Heart left ventricle (tissue), 16 donors: ENCODE measurements around the gene OXTR. TPM values are rescaled to one million over a fixed set of nuclear protein-coding genes. Genes with fewer than 3 reads are reported as not detected.

ENCODE experiments used
- ATAC-seq, 4 donors: fragments of 200-7000 bp; cut with Tn5 transposase; one replicate each; pipeline ENCODE4 v1.9.1; 2020 to 2022; ENCODE audit warnings: moderate library complexity in 4 of 4, mild to moderate bottlenecking in 3 of 4, moderate number of reproducible peaks in 1 of 4
- DNase-seq, 5 donors: peaks; one replicate each; pipeline ENCODE4 v3.0.0-alpha.2; 2020
- H3K27ac ChIP-seq, 12 donors: fragments of 200-600 bp; sonication (generic) in 4 of 12; one replicate each; pipeline versions ENCODE4 v1.5.0 to v1.8.0; 2016 to 2022; ENCODE audit warnings: mild to moderate bottlenecking in 2 of 12
- H3K27me3 ChIP-seq, 9 donors: fragments of 200-600 bp; sonication (generic) in 2 of 9; one replicate each; pipeline versions ENCODE4 v1.5.1 to v1.8.0; 2016 to 2022; ENCODE audit warnings: mild to moderate bottlenecking in 3 of 9
- H3K36me3 ChIP-seq, 9 donors: fragments of 200-600 bp; sonication (generic) in 2 of 9; one replicate each; pipeline versions ENCODE4 v1.5.0 to v1.8.0; 2018 to 2022; ENCODE audit warnings: mild to moderate bottlenecking in 2 of 9
- H3K4me1 ChIP-seq, 12 donors: fragments of 200-600 bp; sonication (generic) in 4 of 12; one replicate each; pipeline versions ENCODE4 v1.5.0 to v1.8.0; 2016 to 2022; ENCODE audit warnings: mild to moderate bottlenecking in 3 of 12
- H3K4me3 ChIP-seq, 12 donors: fragments of 200-600 bp; sonication (generic) in 4 of 12; one replicate each; pipeline versions ENCODE4 v1.5.0 to v1.8.0; 2017 to 2022; ENCODE audit warnings: mild to moderate bottlenecking in 9 of 12, moderate library complexity in 4 of 12
- H3K9me3 ChIP-seq, 12 donors: fragments of 200-600 bp; sonication (generic) in 4 of 12; one replicate each; pipeline versions ENCODE4 v1.5.0 to v1.8.0; 2016 to 2022; ENCODE audit warnings: mild to moderate bottlenecking in 1 of 12
- CTCF ChIP-seq, 12 donors: fragments of 200-600 bp; sonication (generic) in 4 of 12; IDR thresholded peaks; one replicate each; pipeline versions ENCODE4 v1.5.0 to v1.8.0; 2018 to 2022; ENCODE audit warnings: antibody characterized with exemption in 12 of 12, mild to moderate bottlenecking in 5 of 12
- POLR2A ChIP-seq, 2 donors: fragments of 450-650 bp; IDR thresholded peaks; one replicate each; pipeline ENCODE4 v1.6.1; 2017; ENCODE audit warnings: antibody characterized with exemption in 2 of 2, mild to moderate bottlenecking in 2 of 2, moderate library complexity in 2 of 2
- WGBS, 4 donors: extraction: QIAGEN DNeasy Blood & Tissue Kit in 2 of 4; methylation state at CpG; one replicate each; pipeline versions ENCODE4 v1.1.5 to v1.1.7; 2013 to 2018; 5-methylcytosine and 5-hydroxymethylcytosine counted together
- intact Hi-C, 10 donors: fragments of 100-400 bp; cut with DNase I; formaldehyde crosslinking; loops; one replicate each; pipeline versions ENCODE4 v1.11.1 to v1.14.2; 2022
- polyA plus RNA-seq, 2 donors: library from polyadenylated mRNA; stranded (reverse); fragments of 200-250 nt; gene quantifications; one replicate each; pipeline ENCODE4 v1.2.3, GENCODE V29; 2013
- total RNA-seq, 9 donors: library from RNA; depleted of rRNA in 2 of 9; stranded (reverse); fragments of >200 nt in 2 of 9; fragmentation: NEBNext Ultra II Directional in 3 of 9; extraction: Animal tissue kit (Norgen Biotek cat#: 25700) in 3 of 9; gene quantifications; one replicate each; pipeline versions ENCODE4 v1.1.0 to v1.2.4, GENCODE V29; 2016 to 2023
- donor health status: ischemic (EF 13 %, LVEDD 7.1; RV severe dilation, severe dysfunction).
- donor health status: healthy with polysubstance abuse.
- donor health status: DM: no; HTN: yes; CAD: no.
- donor health status: DM: no; HTN: no; CAD: no.
- donor health status: ischemic (EF 25% LVEDD 6.9; RV normal size, moderate dysfunction).
- donor health status: ischemic (EF 25% LVEDD 5.7; RV mildly dilated, moderate dysfunction).
- donor health status: healthy.
- donor health status: DM: yes; HTN: yes; CAD: no.
- donor health status: ischemic (EF 35%, LVEDD 5.7; RV mildly dilated, moderate dysfunction).
- donor health status: nonischemic (EF 11% LVEDD 7.7; RV severe dilation, severe dysfunction).
- donor health status: DM: yes; HTN: yes; CAD: no.
- donor health status: PGD.
- donor health status: ischemic (EF 29% LVEDD 5.4; RV normal size, mild dysfunction).
- donor health status: nonischemic (EF 23%, LVEDD 6.1; RV moderate dilation, normal function).

Gene OXTR
- total and polyA plus RNA-seq, 11 donors = 0.11 to 0.54 (median 0.23) TPM; not detected in 3

- Histone ChIP-seq H3K36me3 (no peaks in the 10 kb centered on the region), H3K27ac (no peak overlapping the region), H3K4me1 (peaks cover 0 to 27% (median 9%) of the 10 kb centered on the region in 12 donors), H3K9me3 (no peaks in the 10 kb centered on the region), H3K4me3 (peak overlapping the region in 10 of 12 donors; percentile 1 to 50 (median 42)), H3K27me3 (peaks cover 17 to 44% (median 24%) of the 10 kb centered on the region in 9 donors)
- intact Hi-C loops = loop anchor here in 8 of 10 donors (2.0 to 10.0 kb wide), 5 partner anchors 101 to 196 kb away; partner anchors contain the start of gene RAD18 (in 1 of the 8)
- TF ChIP-seq POLR2A (IDR thresholded peaks at IDR 0.05) = no peak
- no peak for TF ChIP-seq CTCF (IDR thresholded peaks at IDR 0.05)
- ATAC-seq (no peak), DNase-seq (no peak)
- 16 to 25% (median 22%) methylated on average over 24 to 36 of the region's 36 CpGs for WGBS, 4 donors
These were observed 887 bp downstream of the OXTR start for GRCh38 chr3:8768364-8769087.

GRCh38 chr3:8767667-8768363, 1.6 kb downstream of the OXTR start:
- no peaks in the 10 kb centered on the region for H3K9me3 ChIP-seq
- peaks cover 0 to 27% (median 9%) of the 10 kb centered on the region in 12 donors for H3K4me1 ChIP-seq
- H3K27me3 ChIP-seq = peaks cover 17 to 44% (median 24%) of the 10 kb centered on the region in 9 donors
- ATAC-seq = peak in 3 of 4 donors; percentile 20 to 46 (median 33)
- no peak overlapping the region for H3K27ac ChIP-seq
- peak overlapping the region in 11 of 12 donors; percentile 5 to 49 (median 24) for H3K4me3 ChIP-seq
- intact Hi-C loops = loop anchor here in 8 of 10 donors (2.0 to 10.0 kb wide), 5 partner anchors 101 to 197 kb away; partner anchors contain the start of gene RAD18 (in 1 of the 8)
- H3K36me3 ChIP-seq = no peaks in the 10 kb centered on the region
- TF ChIP-seq POLR2A (IDR thresholded peaks at IDR 0.05) = no peak
- TF ChIP-seq CTCF (IDR thresholded peaks at IDR 0.05) = peak in 3 of 12 donors; percentile 2 to 11 (median 9)
- WGBS, 4 donors = 2 to 5% (median 4%) methylated on average over 26 to 74 of the region's 74 CpGs
- no peak for DNase-seq

GRCh38 chr3:8767256-8767666, 2.2 kb downstream of the OXTR start:
- peak overlapping the region in 5 of 12 donors; percentile 8 to 43 (median 33) for H3K4me3 ChIP-seq
- H3K4me1 ChIP-seq = peaks cover 0 to 27% (median 9%) of the 10 kb centered on the region in 12 donors
- DNase-seq (no peak), ATAC-seq (no peak)
- 38 to 52% (median 39%) methylated on average over 29 to 37 of the region's 37 CpGs for WGBS, 4 donors
- H3K27ac ChIP-seq = no peak overlapping the region
- TF ChIP-seq CTCF (IDR thresholded peaks at IDR 0.05) = no peak
- TF ChIP-seq POLR2A (IDR thresholded peaks at IDR 0.05) = no peak
- peaks cover 17 to 44% (median 24%) of the 10 kb centered on the region in 9 donors for H3K27me3 ChIP-seq
- no peaks in the 10 kb centered on the region for H3K9me3 ChIP-seq
- H3K36me3 ChIP-seq = no peaks in the 10 kb centered on the region
- intact Hi-C loops = loop anchor here in 6 of 10 donors (5.0 to 10.0 kb wide), 4 partner anchors 100 to 198 kb away; partner anchors contain the start of gene RAD18 (in 1 of the 6)

- intact Hi-C loops = loop anchor here in 6 of 10 donors (5.0 to 10.0 kb wide), 4 partner anchors 99 to 199 kb away; partner anchors contain the start of gene RAD18 (in 1 of the 6)
These were observed 3.3 kb downstream of the OXTR start for GRCh38 chr3:8766148-8766547.

More at GRCh38 chr3:8766148-8766547, 3.3 kb downstream of the OXTR start:
- no peak overlapping the region for H3K4me3 ChIP-seq
- no peaks in the 10 kb centered on the region for H3K9me3 ChIP-seq
- H3K27me3 ChIP-seq = peaks cover 17 to 44% (median 24%) of the 10 kb centered on the region in 9 donors
- peaks cover 0 to 27% (median 9%) of the 10 kb centered on the region in 12 donors for H3K4me1 ChIP-seq
- WGBS, 4 donors = 75 to 91% (median 90%) methylated on average over 2 of the region's 2 CpGs
- no peak for TF ChIP-seq CTCF (IDR thresholded peaks at IDR 0.05)
- TF ChIP-seq POLR2A (IDR thresholded peaks at IDR 0.05) = no peak
- DNase-seq (no peak), ATAC-seq (no peak)
- H3K27ac ChIP-seq = no peak overlapping the region
- no peaks in the 10 kb centered on the region for H3K36me3 ChIP-seq
